Fibroblast of upper back skin (primary cell): ENCODE data around the gene PNO1.
"Not testable (repeated sequence)": the region's sequence is repeated elsewhere in the genome, so short reads cannot be mapped to it uniquely, and the experiment has no call there.

Experiments
- DNase-seq: peaks from one replicate; pipeline ENCODE4 v3.0.0-alpha.2; 2013

PNO1 gene

DNA sequence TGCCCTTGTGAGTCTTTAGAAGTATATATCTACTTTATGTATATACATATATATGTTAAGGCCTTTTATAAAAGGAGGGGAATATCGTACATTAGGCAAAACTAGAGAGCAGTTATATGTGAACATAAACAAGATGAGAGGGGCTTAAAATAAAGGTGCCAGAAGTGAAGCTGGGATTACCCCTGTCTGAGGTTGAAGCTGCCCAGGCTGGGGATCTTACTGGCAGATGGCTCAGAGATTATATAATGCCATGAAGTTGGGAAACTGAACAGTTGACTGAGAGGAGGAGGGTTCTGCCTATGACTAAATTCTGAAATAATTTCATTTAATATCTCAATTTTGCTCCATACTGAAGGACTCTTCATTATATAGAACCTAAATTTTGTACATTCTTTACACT is 6.0 kb downstream of the PNO1 start:
- no peak for DNase-seq

DNA sequence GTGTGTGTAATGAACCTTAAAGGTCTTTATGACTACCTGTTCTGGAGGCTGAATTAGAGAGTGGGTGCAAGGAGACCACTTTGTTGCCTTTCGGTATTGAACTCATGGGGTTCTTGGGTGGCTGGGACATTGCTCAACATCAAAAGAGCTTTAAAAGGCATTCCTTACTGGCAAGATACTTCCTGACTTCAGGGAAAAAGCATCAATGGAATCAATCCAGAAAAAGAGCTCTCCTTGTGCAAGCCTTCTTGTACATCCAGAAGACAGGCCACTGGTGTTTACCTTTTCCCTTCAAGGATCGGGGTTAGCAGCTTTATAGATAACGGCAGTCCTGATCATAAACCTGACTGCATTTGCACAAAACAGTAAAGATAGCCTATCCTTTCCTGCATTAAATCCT is 9.5 kb downstream of the PNO1 start:
- DNase-seq, result no peak

- no peak for DNase-seq
These were observed 11.6 kb downstream of the PNO1 start for GRCh38 chr2:68169308-68169707.

GRCh38 chr2:68171146-68171545 is 13.5 kb downstream of the PNO1 start:
- DNase-seq, result no peak

- DNase-seq, result no peak
These were observed 14.0 kb downstream of the PNO1 start for GRCh38 chr2:68171684-68172083.

DNA sequence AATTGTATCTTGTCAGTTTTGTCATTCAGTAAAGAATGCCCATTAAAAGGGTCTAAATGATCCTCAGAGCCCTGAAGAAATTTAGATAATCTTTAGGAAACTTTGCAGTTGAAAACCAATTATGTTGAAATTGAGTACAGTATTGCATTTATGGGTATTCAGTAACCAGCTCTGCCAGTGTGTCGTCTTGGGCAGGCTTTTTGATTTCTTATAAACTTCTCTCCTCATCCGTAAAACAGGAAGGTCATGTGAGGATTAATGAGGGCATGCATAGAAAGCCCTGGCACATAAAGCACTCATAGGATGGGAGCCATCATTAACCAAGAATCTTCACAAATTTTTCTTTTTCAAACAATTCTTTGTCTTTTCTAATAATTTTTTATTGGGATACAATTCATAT is 14.8 kb downstream of the PNO1 start:
- no peak for DNase-seq

- no peak for DNase-seq
These were observed 15.5 kb downstream of the PNO1 start for GRCh38 chr2:68172990-68173700.

DNA sequence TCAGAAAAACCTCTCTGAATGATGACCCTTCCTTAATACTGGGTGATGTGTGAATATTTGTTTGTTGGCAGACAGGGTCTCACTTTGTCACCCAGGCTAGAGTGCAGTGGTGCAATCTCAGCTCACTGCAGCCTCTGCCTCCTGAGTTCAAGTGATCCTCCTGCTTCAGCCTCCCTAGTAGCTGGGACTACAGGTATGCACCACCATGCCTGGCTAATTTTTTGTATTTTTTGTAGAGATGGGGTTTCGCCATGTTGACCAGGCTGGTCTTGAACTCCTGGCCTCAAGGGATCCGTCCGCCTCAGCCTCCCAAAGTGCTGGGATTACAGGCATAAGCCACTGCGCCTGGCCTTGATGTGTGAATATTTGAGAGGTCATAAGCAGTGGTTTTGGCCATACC is 17.5 kb downstream of the PNO1 start:
- not testable (repeated sequence) for DNase-seq

GRCh38 chr2:68176657-68177056 is 19.0 kb downstream of the PNO1 start:
- no peak for DNase-seq

DNA sequence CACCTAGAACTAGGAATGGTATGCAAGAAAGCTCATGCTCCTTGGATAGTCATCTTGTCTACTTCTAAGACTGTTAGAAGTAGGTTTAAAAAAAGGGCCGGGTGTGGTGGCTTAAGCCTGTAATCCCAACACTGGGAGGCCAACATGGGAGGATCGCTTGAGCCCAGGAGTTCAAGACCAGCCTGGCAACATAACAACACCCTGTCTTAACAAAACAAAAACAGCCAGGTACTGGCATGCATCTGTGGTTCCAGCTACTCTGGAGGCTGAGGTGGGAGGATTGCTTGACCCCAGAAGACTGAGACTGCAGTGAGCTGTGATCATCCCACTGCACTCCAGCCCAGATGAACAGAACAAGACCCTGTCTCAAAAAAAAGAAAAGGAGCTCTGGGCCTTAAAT is 19.9 kb downstream of the PNO1 start:
- DNase-seq, result no peak

DNA sequence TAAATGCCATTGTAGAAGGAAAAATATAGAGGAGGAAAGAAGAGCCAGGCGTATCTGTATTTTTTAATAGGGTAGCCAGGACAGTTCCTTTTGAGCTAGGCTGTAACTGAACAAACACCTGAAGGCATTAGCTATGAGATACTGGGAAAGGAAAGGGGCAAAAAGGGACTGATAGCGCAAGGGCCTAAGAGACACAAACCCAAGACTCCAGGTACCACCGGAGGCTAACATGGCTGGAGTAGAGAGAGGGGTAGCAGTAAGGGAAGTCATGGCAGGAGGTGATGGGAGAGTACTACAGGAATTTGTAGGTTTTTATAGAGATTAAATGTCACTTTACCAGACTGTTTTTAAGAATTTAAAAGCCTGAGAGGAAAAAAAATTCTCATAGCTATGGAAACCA is 20.7 kb downstream of the PNO1 start:
- DNase-seq, result no peak

DNA sequence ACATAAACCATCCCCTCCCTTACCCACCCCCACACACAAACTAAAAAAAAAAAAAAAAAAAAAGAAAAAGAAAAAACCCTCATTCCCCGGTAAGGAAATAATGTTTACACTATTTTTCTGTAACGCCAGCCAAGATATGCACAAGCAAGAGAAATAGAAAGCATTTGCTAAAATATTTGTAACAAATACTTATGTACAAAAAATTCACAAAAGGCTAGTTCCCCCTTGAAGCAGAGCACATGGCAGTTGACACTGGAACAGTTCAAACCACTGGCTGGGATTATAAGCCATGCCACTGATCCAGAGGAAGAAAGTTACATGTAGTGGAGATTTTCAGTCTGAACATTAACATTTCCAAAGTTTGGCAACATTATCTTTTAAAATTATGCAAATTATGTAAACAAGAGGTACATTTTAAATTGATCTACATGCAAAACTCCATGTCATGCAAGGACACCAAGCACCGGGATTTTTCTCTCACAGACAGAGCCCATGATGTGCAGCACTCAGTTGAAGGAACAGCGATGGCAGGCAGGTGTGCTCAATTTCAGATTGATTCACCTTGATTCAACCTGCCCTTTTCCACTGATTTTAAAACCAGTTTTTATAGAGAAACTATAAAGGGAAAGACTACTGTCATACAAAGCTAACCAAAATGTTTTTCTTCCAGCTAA is 21.4 kb downstream of the PNO1 start:
- DNase-seq, result no peak

GRCh38 chr2:68182902-68183301 is 25.2 kb downstream of the PNO1 start:
- no peak for DNase-seq

- DNase-seq, result peak; percentile 43
These were observed 28.0 kb downstream of the PNO1 start for GRCh38 chr2:68185541-68186164.

DNA sequence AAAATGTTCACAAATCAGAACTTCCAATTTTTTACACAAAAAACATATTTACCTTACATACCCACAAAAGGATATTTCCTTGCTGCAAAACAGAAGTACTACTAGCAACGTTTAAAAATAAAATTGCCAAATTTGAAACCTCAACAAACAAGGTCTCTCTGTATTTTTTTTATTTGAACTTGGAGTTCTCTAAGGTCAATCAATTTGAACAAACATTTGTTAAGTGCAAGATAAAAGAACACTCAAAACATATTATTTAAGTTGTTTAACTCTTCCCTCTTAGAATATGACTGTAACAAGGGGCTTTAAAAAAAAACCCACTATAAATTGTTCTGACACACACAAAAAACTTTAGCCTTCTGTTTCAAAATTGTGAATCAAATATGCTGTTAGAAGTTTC is 29.6 kb downstream of the PNO1 start:
- DNase-seq, result no peak

DNA sequence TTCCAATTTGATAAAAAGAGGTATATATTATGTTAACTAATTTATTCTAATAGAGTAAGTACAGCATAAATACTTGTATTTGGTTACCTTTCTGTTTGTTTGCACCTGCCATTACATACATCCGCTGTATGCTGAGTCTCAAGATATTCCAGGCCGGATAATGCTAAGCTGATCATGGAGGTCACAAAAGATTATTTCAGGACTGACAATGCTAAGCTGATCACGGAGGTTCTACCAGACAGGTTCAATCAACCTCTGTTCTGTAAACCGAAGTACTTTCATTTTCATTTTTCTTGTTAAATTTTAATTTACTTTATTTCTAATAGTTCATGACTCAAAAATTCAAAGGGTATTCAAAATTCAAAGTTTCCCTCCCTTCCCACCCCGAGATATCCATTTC is 31.1 kb downstream of the PNO1 start:
- DNase-seq, result no peak

- no peak for DNase-seq
These were observed 32.5 kb downstream of the PNO1 start for GRCh38 chr2:68189991-68190784.

DNA sequence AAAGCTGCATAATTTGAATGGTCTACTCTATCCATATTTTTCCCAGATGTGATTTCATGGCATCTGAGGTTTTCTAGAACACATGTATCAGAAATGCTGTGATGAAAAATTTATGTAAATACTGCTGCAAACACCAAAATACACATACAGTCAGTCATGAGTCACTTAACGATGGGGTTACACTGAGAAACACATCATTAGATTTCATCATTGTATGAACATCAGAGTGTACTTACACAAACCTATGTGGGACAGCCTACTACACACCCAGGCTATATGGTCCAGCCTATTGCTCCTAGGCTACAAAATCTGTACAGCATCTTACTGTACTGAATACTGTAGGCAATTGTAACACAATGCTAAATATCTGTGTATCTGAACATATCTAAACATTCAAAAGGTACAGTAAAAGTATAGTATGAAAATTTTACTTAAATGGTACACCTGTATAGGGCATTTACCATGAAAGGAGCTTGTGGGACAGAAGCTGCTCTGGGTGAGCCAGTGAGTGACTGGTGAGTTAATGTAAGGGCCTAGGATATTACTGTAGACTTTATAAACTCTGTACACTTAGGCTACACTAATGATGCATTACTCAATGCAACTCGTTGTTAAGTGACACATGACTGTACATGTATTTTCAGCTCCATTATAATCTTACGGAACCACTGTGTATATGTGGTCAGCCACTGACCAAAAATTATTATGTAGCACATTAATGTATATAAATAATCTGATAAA is 33.5 kb downstream of the PNO1 start:
- DNase-seq, result peak; percentile 78

DNA sequence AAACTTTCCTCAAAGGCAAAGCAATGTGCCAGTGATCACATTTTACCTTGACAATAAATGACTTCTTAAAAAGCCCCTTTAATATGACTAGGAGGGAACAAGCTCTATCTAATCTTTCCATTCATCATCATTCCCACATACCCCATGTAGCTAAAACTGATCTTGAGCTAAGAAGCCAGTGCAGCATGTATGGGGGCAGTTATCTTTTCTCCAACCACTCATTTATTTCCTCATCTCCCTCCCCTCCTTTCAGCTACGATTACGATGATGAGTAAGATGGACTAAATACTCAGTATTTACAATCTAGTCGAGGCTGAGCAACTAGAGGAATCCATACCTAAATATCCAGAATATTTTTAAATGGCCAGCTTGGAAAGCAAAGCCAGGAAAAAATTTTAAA is 35.5 kb downstream of the PNO1 start:
- no peak for DNase-seq

DNA sequence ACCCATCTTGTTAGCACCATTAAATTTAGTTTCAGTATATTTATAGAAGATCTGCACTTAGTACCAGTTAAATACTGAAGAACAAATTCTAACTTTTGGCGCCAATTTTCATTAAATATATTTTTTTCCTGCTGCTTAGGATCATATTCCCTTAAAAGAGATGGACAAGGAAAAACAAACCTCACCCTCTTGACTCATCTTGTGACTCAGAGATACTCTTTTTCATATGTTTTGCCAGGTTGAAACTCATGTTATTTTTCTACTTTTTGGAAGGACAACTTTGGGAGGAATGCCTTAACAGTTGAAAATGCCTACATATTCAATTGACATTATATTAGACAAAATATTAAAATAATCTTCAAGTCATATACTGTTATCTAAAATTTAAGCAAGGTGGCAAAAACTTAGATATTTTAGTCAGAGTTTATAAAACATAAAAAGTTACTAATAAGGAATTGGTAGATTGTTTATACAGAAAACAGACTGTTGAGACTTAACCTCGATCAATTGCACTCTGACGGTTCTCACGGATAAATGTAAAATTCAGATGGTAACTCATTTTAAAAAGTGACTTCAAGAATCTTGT is 36.2 kb downstream of the PNO1 start:
- DNase-seq, result peak; percentile 43

GRCh38 chr2:68195096-68195495 is 37.4 kb downstream of the PNO1 start:
- DNase-seq, result peak; percentile 53

DNA sequence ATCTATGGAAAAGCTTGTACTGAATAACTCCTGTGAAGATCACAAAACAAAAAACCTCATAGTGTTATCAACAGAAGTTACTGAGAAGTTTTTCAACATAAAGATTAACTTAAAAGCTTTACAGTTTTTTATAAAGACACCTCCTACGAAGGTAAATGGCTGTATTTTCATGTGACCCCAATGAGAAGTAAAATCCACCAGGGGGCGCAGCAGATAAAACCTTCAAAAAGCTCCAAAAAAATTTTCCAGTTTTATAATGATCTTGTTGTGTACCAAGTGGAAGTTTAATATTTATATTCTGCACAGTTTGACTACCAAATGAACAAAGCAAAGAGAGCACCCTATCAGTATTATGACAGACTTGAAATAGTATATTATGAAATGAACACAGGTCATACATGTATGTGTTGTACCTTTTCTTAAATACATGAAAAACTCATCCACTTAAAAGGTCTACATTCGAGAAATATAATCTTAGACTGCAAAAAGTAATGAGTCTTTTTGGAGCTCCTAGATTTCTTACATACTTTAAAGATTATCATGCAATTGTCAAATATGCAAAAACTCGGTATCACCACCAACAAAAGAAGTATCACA is 38.5 kb downstream of the PNO1 start:
- DNase-seq, result peak; percentile 34
